IMR-90 (cell line): ENCODE results near the gene ZBTB40. TPM values are rescaled to one million over a fixed set of nuclear protein-coding genes. Genes with fewer than 3 reads are reported as not detected.

Experiments
- ATAC-seq: fragments of 200-7000 bp; cut with Tn5 transposase; 2 replicates; pipeline ENCODE4 v1.9.1; 2020; ENCODE audit warnings: low read depth, mild to moderate bottlenecking, moderate library complexity
- BruUV-seq: library from RNA; stranded (reverse); fragments of 400-500 nt; replicated peaks from 2 replicates; lab custom pipeline; 2021; lab: Mats Ljungman, UMichigan
- CTCF ChIA-PET: fragments of 300-600 bp; formaldehyde crosslinking; extraction: SDS; loops from one replicate; lab custom pipeline; 2021; ENCODE audit warnings: antibody characterized with exemption; lab: Yijun Ruan, JAX
- POLR2A ChIA-PET: fragments of 300-600 bp; sonication (Branson Sonifier 250); formaldehyde crosslinking; loops from one replicate; lab custom pipeline; 2022; ENCODE audit warnings: antibody characterized with exemption; ENCODE audit not compliant: unreplicated experiment; lab: Charles Lee
- DNase-seq: peaks from one replicate; pipeline ENCODE4 v3.0.0; 2013
- H2AFZ ChIP-seq: replicated peaks from 2 replicates; pipeline ENCODE3; 2013; ENCODE audit warnings: low read length, mild to moderate bottlenecking; ENCODE audit not compliant: poor library complexity
- H2AK5ac ChIP-seq: 2 replicates; pipeline ENCODE4 v1.6.1; 2013; ENCODE audit warnings: low read depth, low read length, inconsistent platforms
- H2AK9ac ChIP-seq: replicated peaks from 2 replicates; pipeline ENCODE3; 2013; ENCODE audit warnings: mild to moderate bottlenecking, low read depth, low read length, moderate library complexity; ENCODE audit not compliant: poor library complexity
- H2BK120ac ChIP-seq: 2 replicates; pipeline ENCODE4 v1.6.1; 2013; ENCODE audit warnings: low read depth, low read length, inconsistent platforms
- H2BK15ac ChIP-seq: 3 replicates; pipeline ENCODE4 v1.6.1; 2013; ENCODE audit warnings: low read depth, low read length, inconsistent platforms
- H2BK20ac ChIP-seq: 2 replicates; pipeline ENCODE4 v1.6.1; 2013; ENCODE audit warnings: low read depth, mild to moderate bottlenecking, inconsistent platforms, low read length, moderate library complexity
- H2BK5ac ChIP-seq: 2 replicates; pipeline ENCODE4 v1.6.1; 2013; ENCODE audit warnings: mild to moderate bottlenecking, low read depth, low read length, inconsistent platforms; ENCODE audit not compliant: poor library complexity, severe bottlenecking
- H3K14ac ChIP-seq: replicated peaks from 2 replicates; pipeline ENCODE4 v1.6.1; 2013; ENCODE audit warnings: low read depth, low read length, inconsistent platforms
- H3K18ac ChIP-seq: 2 replicates; pipeline ENCODE4 v1.6.1; 2013; ENCODE audit warnings: low read depth, low read length, control low read depth
- H3K23ac ChIP-seq: 2 replicates; pipeline ENCODE4 v1.6.1; 2013; ENCODE audit warnings: low read depth, low read length, inconsistent platforms
- H3K27ac ChIP-seq: 2 replicates; pipeline ENCODE4 v1.5.1; 2013; ENCODE audit warnings: mild to moderate bottlenecking, control low read depth, low read length; ENCODE audit not compliant: insufficient read depth
- H3K27me3 ChIP-seq: 2 replicates; pipeline ENCODE4 v1.6.1; 2013; ENCODE audit warnings: low read length; ENCODE audit not compliant: control insufficient read depth, insufficient read depth
- H3K36me3 ChIP-seq: 2 replicates; pipeline ENCODE4 v1.6.1; 2013; ENCODE audit warnings: low read length, mixed read lengths; ENCODE audit not compliant: control insufficient read depth, insufficient read depth
- H3K4ac ChIP-seq: 2 replicates; pipeline ENCODE4 v1.6.1; 2013; ENCODE audit warnings: low read depth, low read length, inconsistent platforms
- H3K4me1 ChIP-seq: 2 replicates; pipeline ENCODE4 v1.6.1; 2013; ENCODE audit warnings: low read length, mixed read lengths; ENCODE audit not compliant: control insufficient read depth, insufficient read depth
- H3K4me2 ChIP-seq: 2 replicates; pipeline ENCODE4 v1.6.1; 2013; ENCODE audit warnings: low read depth, mild to moderate bottlenecking, control low read depth, low read length, moderate library complexity
- H3K4me3 ChIP-seq: 2 replicates; pipeline ENCODE4 v1.5.1; 2013; ENCODE audit warnings: low read depth, mild to moderate bottlenecking, control low read depth, low read length, moderate library complexity; ENCODE audit not compliant: insufficient read depth
- H3K56ac ChIP-seq: 2 replicates; pipeline ENCODE4 v1.6.1; 2013; ENCODE audit warnings: low read length, inconsistent platforms; ENCODE audit not compliant: insufficient read depth; ENCODE audit errors: extremely low read depth
- H3K79me1 ChIP-seq, 2 experiments: 2 replicates each; pipeline ENCODE4 v1.6.1; 2013; ENCODE audit warnings: low read length in 2 of 2, inconsistent platforms in 1 of 2, low read depth in 1 of 2
- H3K9ac ChIP-seq: 2 replicates; pipeline ENCODE4 v1.6.1; 2013; ENCODE audit warnings: low read depth, low read length, control low read depth
- H3K9me1 ChIP-seq: 2 replicates; pipeline ENCODE4 v1.6.1; 2013; ENCODE audit warnings: low read length, inconsistent platforms; ENCODE audit not compliant: insufficient read depth
- H3K9me3 ChIP-seq: 2 replicates; pipeline ENCODE4 v1.6.1; 2013; ENCODE audit warnings: low read length; ENCODE audit not compliant: control insufficient read depth, insufficient read depth
- H4K20me1 ChIP-seq: 2 replicates; pipeline ENCODE4 v1.6.1; 2013; ENCODE audit warnings: low read length, inconsistent platforms; ENCODE audit not compliant: insufficient read depth
- H4K5ac ChIP-seq: 2 replicates; pipeline ENCODE4 v1.6.1; 2013; ENCODE audit warnings: mild to moderate bottlenecking, low read depth, low read length, control low read depth
- H4K8ac ChIP-seq, 2 experiments: 2 replicates each; pipeline ENCODE4 v1.6.1; 2013; ENCODE audit warnings: low read depth in 2 of 2, low read length in 2 of 2, control low read depth in 1 of 2, inconsistent platforms in 1 of 2
- H4K91ac ChIP-seq: 2 replicates; pipeline ENCODE4 v1.6.1; 2013; ENCODE audit warnings: low read depth, low read length, inconsistent platforms; ENCODE audit not compliant: insufficient read depth
- BHLHE40 ChIP-seq: fragments of 150-350 bp; IDR thresholded peaks from 2 replicates; pipeline ENCODE4 v1.6.1; 2016; ENCODE audit warnings: mild to moderate bottlenecking, low read depth, low read length
- CEBPB ChIP-seq: IDR thresholded peaks from 2 replicates; pipeline ENCODE4 v1.6.1; 2012; ENCODE audit warnings: low read depth, low read length, improper control_type of control experiment
- CHD1 ChIP-seq: IDR thresholded peaks from 2 replicates; pipeline ENCODE4 v1.6.1; 2012; ENCODE audit warnings: low read depth, low read length, improper control_type of control experiment
- FOS ChIP-seq: fragments of 150-350 bp; IDR thresholded peaks from 2 replicates; pipeline ENCODE4 v1.6.1; 2016; ENCODE audit warnings: low read depth, low read length
- MAFK ChIP-seq: IDR thresholded peaks from 2 replicates; pipeline ENCODE4 v1.6.1; 2012; ENCODE audit warnings: low read depth, low read length, improper control_type of control experiment
- MAZ ChIP-seq: IDR thresholded peaks from 2 replicates; pipeline ENCODE4 v1.6.1; 2012; ENCODE audit warnings: low read depth, mild to moderate bottlenecking, low read length, improper control_type of control experiment, moderate library complexity, borderline replicate concordance
- MXI1 ChIP-seq: IDR thresholded peaks from 2 replicates; pipeline ENCODE4 v1.6.1; 2012; ENCODE audit warnings: low read depth, mild to moderate bottlenecking, low read length, moderate library complexity, borderline replicate concordance
- NFE2L2 ChIP-seq: fragments of 150-350 bp; IDR thresholded peaks from 2 replicates; pipeline ENCODE4 v1.6.1; 2016; ENCODE audit warnings: low read depth, mild to moderate bottlenecking, low read length
- POLR2A ChIP-seq: IDR thresholded peaks from 2 replicates; pipeline ENCODE4 v1.6.1; 2012; ENCODE audit warnings: mild to moderate bottlenecking, low read depth, low read length
- RAD21 ChIP-seq: IDR thresholded peaks from 2 replicates; pipeline ENCODE4 v1.6.1; 2012; ENCODE audit warnings: low read length, improper control_type of control experiment
- RCOR1 ChIP-seq: IDR thresholded peaks from 2 replicates; pipeline ENCODE4 v1.6.1; 2012; ENCODE audit warnings: mild to moderate bottlenecking, low read length, improper control_type of control experiment; ENCODE audit not compliant: insufficient replicate concordance
- RFX5 ChIP-seq: IDR thresholded peaks from 2 replicates; pipeline ENCODE4 v1.8.0; 2012; ENCODE audit warnings: low read depth, mild to moderate bottlenecking, low read length, moderate library complexity
- SMC3 ChIP-seq: fragments of 150-350 bp; IDR thresholded peaks from 2 replicates; pipeline ENCODE4 v1.6.1; 2016; ENCODE audit warnings: low read depth, mild to moderate bottlenecking, antibody characterized with exemption, low read length, moderate library complexity
- WGBS, 2 experiments: methylation state at CpG; one replicate each; pipeline versions ENCODE4 v1.1.5 to v1.1.7; 2013; ENCODE audit warnings: missing lambda C conversion rate in 2 of 2; ENCODE audit not compliant: insufficient read length in 1 of 2; ENCODE audit errors: extremely low coverage in 2 of 2; 5-methylcytosine and 5-hydroxymethylcytosine counted together
- dilution Hi-C: fragments of 300-500 bp; cut with HindIII; formaldehyde crosslinking; loops from one replicate; pipeline ENCODE4 v1.14.3; 2018; ENCODE audit warnings: low sequenced_read_pairs; ENCODE audit not compliant: unreplicated experiment
- in situ Hi-C: fragments of 300-500 bp; cut with MboI; formaldehyde crosslinking; loops from 3 replicates; pipeline ENCODE4 v1.14.3; 2019; ENCODE audit warnings: low sequenced_read_pairs, inconsistent platforms, mixed read lengths
- intact Hi-C: fragments of 100-400 bp; cut with micrococcal nuclease; formaldehyde crosslinking; loops from 2 replicates; pipeline ENCODE4 v1.10.0; 2022
- polyA plus RNA-seq, 3 experiments: library from polyadenylated mRNA; depleted of rRNA; stranded (reverse); fragments of >200 nt; gene quantifications; 2 replicates each; pipeline ENCODE4 v1.2.3, GENCODE V29; 2012; ENCODE audit warnings: low replicate concordance in 1 of 3
- total RNA-seq: library from RNA; depleted of rRNA; stranded (reverse); fragments of >200 nt; gene quantifications from 2 replicates; pipeline ENCODE4 v1.2.3, GENCODE V29; 2012
- TF ChIP-seq, protein P1 (sequence below): fragments of 150-350 bp; IDR thresholded peaks from 2 replicates; pipeline ENCODE4 v1.6.1; 2017; ENCODE audit warnings: mild to moderate bottlenecking, antibody characterized with exemption, low read length, low read depth
- TF ChIP-seq, protein P2 (sequence below): conservative IDR thresholded peaks from 2 replicates; pipeline ENCODE4 v1.5.1; 2012; ENCODE audit warnings: mild to moderate bottlenecking, low read depth, low read length, improper control_type of control experiment
- TF ChIP-seq, protein P3 (sequence below): fragments of 150-350 bp; IDR thresholded peaks from 2 replicates; pipeline ENCODE4 v1.6.1; 2016; ENCODE audit warnings: low read depth, mild to moderate bottlenecking, low read length, moderate library complexity, borderline replicate concordance

Gene ZBTB40
- total and polyA plus RNA-seq, 2 of the 4 experiments (the other 2 are of a cell fraction) = 6.0 to 9.7 TPM

DNA sequence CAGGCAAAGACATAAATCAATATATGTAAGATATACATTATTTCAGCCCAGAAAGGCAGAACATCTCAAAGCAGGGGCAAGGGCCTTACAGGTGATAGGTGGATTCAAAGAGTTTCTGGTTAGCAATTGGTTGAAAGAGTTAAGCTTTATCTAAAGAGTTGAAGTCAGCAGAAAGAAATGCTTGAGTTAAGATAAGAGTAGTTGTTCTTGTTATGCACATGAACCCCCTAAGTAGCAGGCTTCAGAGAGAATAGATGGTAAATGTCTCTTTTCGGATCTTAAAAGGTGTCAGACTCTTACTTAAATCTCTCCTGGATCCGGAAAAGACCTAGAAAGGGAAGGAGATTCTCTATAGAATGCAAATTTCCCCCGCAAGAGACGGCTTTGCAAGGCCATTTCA, 8.3 kb upstream of the ZBTB40 start:
- no peak overlapping the region for H2BK20ac ChIP-seq
- H3K14ac ChIP-seq = no peak overlapping the region
- CTCF ChIA-PET = no interaction called here
- H3K4me3 ChIP-seq = no peak overlapping the region
- no peaks in the 10 kb centered on the region for H4K20me1 ChIP-seq
- no peak for TF ChIP-seq FOS
- no peak for TF ChIP-seq RFX5
- no peak for TF ChIP-seq BHLHE40
- TF ChIP-seq, protein P1, sequence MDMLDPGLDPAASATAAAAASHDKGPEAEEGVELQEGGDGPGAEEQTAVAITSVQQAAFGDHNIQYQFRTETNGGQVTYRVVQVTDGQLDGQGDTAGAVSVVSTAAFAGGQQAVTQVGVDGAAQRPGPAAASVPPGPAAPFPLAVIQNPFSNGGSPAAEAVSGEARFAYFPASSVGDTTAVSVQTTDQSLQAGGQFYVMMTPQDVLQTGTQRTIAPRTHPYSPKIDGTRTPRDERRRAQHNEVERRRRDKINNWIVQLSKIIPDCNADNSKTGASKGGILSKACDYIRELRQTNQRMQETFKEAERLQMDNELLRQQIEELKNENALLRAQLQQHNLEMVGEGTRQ = no peak
- TF ChIP-seq POLR2A = no peak
- TF ChIP-seq CHD1 = no peak
- no peak for TF ChIP-seq RCOR1
- no peak for TF ChIP-seq MAZ
- TF ChIP-seq, protein P2, sequence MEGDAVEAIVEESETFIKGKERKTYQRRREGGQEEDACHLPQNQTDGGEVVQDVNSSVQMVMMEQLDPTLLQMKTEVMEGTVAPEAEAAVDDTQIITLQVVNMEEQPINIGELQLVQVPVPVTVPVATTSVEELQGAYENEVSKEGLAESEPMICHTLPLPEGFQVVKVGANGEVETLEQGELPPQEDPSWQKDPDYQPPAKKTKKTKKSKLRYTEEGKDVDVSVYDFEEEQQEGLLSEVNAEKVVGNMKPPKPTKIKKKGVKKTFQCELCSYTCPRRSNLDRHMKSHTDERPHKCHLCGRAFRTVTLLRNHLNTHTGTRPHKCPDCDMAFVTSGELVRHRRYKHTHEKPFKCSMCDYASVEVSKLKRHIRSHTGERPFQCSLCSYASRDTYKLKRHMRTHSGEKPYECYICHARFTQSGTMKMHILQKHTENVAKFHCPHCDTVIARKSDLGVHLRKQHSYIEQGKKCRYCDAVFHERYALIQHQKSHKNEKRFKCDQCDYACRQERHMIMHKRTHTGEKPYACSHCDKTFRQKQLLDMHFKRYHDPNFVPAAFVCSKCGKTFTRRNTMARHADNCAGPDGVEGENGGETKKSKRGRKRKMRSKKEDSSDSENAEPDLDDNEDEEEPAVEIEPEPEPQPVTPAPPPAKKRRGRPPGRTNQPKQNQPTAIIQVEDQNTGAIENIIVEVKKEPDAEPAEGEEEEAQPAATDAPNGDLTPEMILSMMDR = no peak
- TF ChIP-seq MXI1 = no peak
- no peak for TF ChIP-seq MAFK
- no peak for TF ChIP-seq SMC3
- TF ChIP-seq CEBPB = no peak
- TF ChIP-seq RAD21 = no peak
- TF ChIP-seq NFE2L2 = no peak
- TF ChIP-seq, protein P3, sequence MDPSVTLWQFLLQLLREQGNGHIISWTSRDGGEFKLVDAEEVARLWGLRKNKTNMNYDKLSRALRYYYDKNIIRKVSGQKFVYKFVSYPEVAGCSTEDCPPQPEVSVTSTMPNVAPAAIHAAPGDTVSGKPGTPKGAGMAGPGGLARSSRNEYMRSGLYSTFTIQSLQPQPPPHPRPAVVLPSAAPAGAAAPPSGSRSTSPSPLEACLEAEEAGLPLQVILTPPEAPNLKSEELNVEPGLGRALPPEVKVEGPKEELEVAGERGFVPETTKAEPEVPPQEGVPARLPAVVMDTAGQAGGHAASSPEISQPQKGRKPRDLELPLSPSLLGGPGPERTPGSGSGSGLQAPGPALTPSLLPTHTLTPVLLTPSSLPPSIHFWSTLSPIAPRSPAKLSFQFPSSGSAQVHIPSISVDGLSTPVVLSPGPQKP = no peak
- POLR2A ChIA-PET = no interaction called here
- peaks cover 5% of the 10 kb centered on the region for H3K9me3 ChIP-seq
- no peak overlapping the region for H3K56ac ChIP-seq
- WGBS, 2 experiments = no CpG with 5 or more reads among the region's 4 CpGs
- in situ Hi-C loops (loop anchor here (25.0 kb wide), 1 partner anchor 494 kb away; no protein-coding TSS in a partner anchor), dilution Hi-C loops (no loop called here), intact Hi-C loops (no loop called here)
- H3K27me3 ChIP-seq = no peaks in the 10 kb centered on the region
- H3K4me2 ChIP-seq = no peak overlapping the region
- H3K79me1 ChIP-seq = no peaks in the 10 kb centered on the region
- no peak overlapping the region for H3K23ac ChIP-seq
- H3K18ac ChIP-seq = no peak overlapping the region
- H2BK15ac ChIP-seq = no peak overlapping the region
- BruUV-seq = no TSS peak
- no peak overlapping the region for H4K8ac ChIP-seq
- no peak overlapping the region for H2AK9ac ChIP-seq
- peaks cover 3% of the 10 kb centered on the region for H3K4me1 ChIP-seq
- no peak overlapping the region for H2AFZ ChIP-seq
- H4K91ac ChIP-seq = no peak overlapping the region
- no peak for ATAC-seq
- no peak overlapping the region for H2BK120ac ChIP-seq
- H3K27ac ChIP-seq = no peak overlapping the region
- H3K4ac ChIP-seq = no peak overlapping the region
- H2AK5ac ChIP-seq = no peak overlapping the region
- 0 out of 2 replicates have a peak, but pooled peaks cover 4% of the 10 kb centered on the region for H3K9me1 ChIP-seq
- no peak overlapping the region for H3K9ac ChIP-seq
- H4K5ac ChIP-seq = no peak overlapping the region
- no peak overlapping the region for H2BK5ac ChIP-seq
- H3K36me3 ChIP-seq = no peaks in the 10 kb centered on the region
- no peak for DNase-seq
